GM13977 (cell line): ENCODE data around the gene CACNG4.
A peak's percentile ranks its signal among the peaks of the same experiment; 100 is the strongest.
"Not testable (repeated sequence)": the region's sequence is repeated elsewhere in the genome, so short reads cannot be mapped to it uniquely, and the experiment has no call there.

ENCODE experiments used
- DNase-seq: peaks from one replicate; pipeline ENCODE4 v3.0.0; 2012; ENCODE audit warnings: low spot score
- CTCF ChIP-seq: IDR thresholded peaks from 2 replicates; pipeline ENCODE4 v1.5.1; 2012; ENCODE audit warnings: mild to moderate bottlenecking, control low read depth; ENCODE audit not compliant: insufficient read depth; ENCODE audit errors: extremely low read depth, missing control alignments
- in situ Hi-C: fragments of 300-500 bp; cut with MboI; formaldehyde crosslinking; loops from one replicate; pipeline ENCODE4 v1.12.0; 2022; ENCODE audit warnings: low sequenced_read_pairs, low pct_unique_long_range_greater_than_20kb, mixed read lengths, inconsistent platforms; ENCODE audit not compliant: unreplicated experiment

CACNG4 gene

GRCh38 chr17:66971264-66971663 lies 6.8 kb downstream of the CACNG4 start:
- in situ Hi-C loops = no loop called here
- no peak for DNase-seq
- TF ChIP-seq CTCF = no peak

- in situ Hi-C loops = no loop called here
- no peak for DNase-seq
- TF ChIP-seq CTCF = no peak
Observed at GRCh38 chr17:66971730-66972441, 7.4 kb downstream of the CACNG4 start.

- in situ Hi-C loops = not testable (repeated sequence)
Observed at GRCh38 chr17:66972442-66972830, 7.9 kb downstream of the CACNG4 start.

GRCh38 chr17:66975188-66975587 lies 10.7 kb downstream of the CACNG4 start:
- in situ Hi-C loops = no loop called here
- DNase-seq = no peak
- no peak for TF ChIP-seq CTCF

More at GRCh38 chr17:66972442-66972830, 7.9 kb downstream of the CACNG4 start:
- DNase-seq = not testable (repeated sequence)

- peak; percentile 27 for TF ChIP-seq CTCF
- peak; percentile 43 for DNase-seq
- in situ Hi-C loops = no loop called here
Observed at GRCh38 chr17:66975614-66976378, 11.3 kb downstream of the CACNG4 start.

- in situ Hi-C loops = no loop called here
- DNase-seq = no peak
- no peak for TF ChIP-seq CTCF
Observed at GRCh38 chr17:66976379-66976663, 11.8 kb downstream of the CACNG4 start.

GRCh38 chr17:66976781-66977201 lies 12.3 kb downstream of the CACNG4 start:
- in situ Hi-C loops = no loop called here
- DNase-seq = no peak
- no peak for TF ChIP-seq CTCF
